PC-9 (cell line): ENCODE measurements around the gene TBPL1. TPM values are rescaled to one million over a fixed set of nuclear protein-coding genes. Genes with fewer than 3 reads are reported as not detected.

ENCODE experiments used
- BruUV-seq: library from RNA; stranded (reverse); fragments of 400-500 nt; replicated peaks from 2 replicates; lab custom pipeline; 2021; lab: Mats Ljungman, UMichigan
- CTCF ChIA-PET: fragments of 300-600 bp; sonication (Branson Sonifier 250); formaldehyde crosslinking; loops from one replicate; lab custom pipeline; 2022; ENCODE audit warnings: antibody characterized with exemption; lab: Charles Lee
- POLR2A ChIA-PET: fragments of 300-600 bp; sonication (Branson Sonifier 250); formaldehyde crosslinking; loops from one replicate; lab custom pipeline; 2022; ENCODE audit warnings: antibody characterized with exemption; ENCODE audit not compliant: unreplicated experiment; lab: Charles Lee
- DNase-seq, 2 experiments: peaks; one replicate each; pipeline versions ENCODE4 v3.0.0 to v3.0.0-alpha.2; 2015 to 2022; ENCODE audit warnings: mixed read lengths in 1 of 2
- H2AFZ ChIP-seq: fragments of 200-600 bp; sonication (generic); 2 replicates; pipeline ENCODE4 v1.8.1; 2017; ENCODE audit warnings: antibody characterized with exemption
- H3F3A ChIP-seq: fragments of 200-600 bp; sonication (generic); 2 replicates; pipeline ENCODE4 v1.8.1; 2017; ENCODE audit warnings: antibody characterized with exemption, mild to moderate bottlenecking, low read depth; ENCODE audit not compliant: insufficient read depth
- H3K27ac ChIP-seq: fragments of 200-600 bp; sonication (generic); 2 replicates; pipeline ENCODE4 v1.6.1; 2016; ENCODE audit warnings: mixed run types
- H3K27me3 ChIP-seq: fragments of 200-600 bp; sonication (generic); 2 replicates; pipeline ENCODE4 v1.6.1; 2016; ENCODE audit warnings: low read depth, mixed run types; ENCODE audit not compliant: insufficient read depth
- H3K36me3 ChIP-seq: fragments of 200-600 bp; sonication (generic); 2 replicates; pipeline ENCODE4 v1.6.1; 2016; ENCODE audit warnings: low read depth, mixed run types
- H3K4me1 ChIP-seq: fragments of 200-600 bp; sonication (generic); replicated peaks from 2 replicates; pipeline ENCODE4 v1.6.1; 2016; ENCODE audit warnings: mixed run types; ENCODE audit not compliant: insufficient read depth
- H3K4me2 ChIP-seq: fragments of 200-600 bp; sonication (generic); 2 replicates; pipeline ENCODE4 v1.6.1; 2017; ENCODE audit warnings: mixed run types
- H3K4me3 ChIP-seq: fragments of 200-600 bp; sonication (generic); 2 replicates; pipeline ENCODE4 v1.6.1; 2016; ENCODE audit warnings: mixed run types
- H3K79me2 ChIP-seq: fragments of 200-600 bp; sonication (generic); 2 replicates; pipeline ENCODE4 v1.6.1; 2017; ENCODE audit warnings: low read depth, mixed run types
- H3K9me2 ChIP-seq: fragments of 200-600 bp; sonication (generic); 2 replicates; pipeline ENCODE4 v1.8.1; 2017; ENCODE audit warnings: mild to moderate bottlenecking; ENCODE audit not compliant: insufficient read depth
- H3K9me3 ChIP-seq: fragments of 200-600 bp; sonication (generic); 2 replicates; pipeline ENCODE4 v1.8.1; 2016; ENCODE audit warnings: low read depth; ENCODE audit not compliant: insufficient read depth
- H4K20me1 ChIP-seq: fragments of 200-600 bp; sonication (generic); 2 replicates; pipeline ENCODE4 v1.8.1; 2017; ENCODE audit not compliant: insufficient read depth
- EZH2 ChIP-seq: fragments of 200-600 bp; sonication (generic); IDR thresholded peaks from 2 replicates; pipeline ENCODE4 v1.8.0; 2017; ENCODE audit warnings: antibody characterized with exemption, low read depth
- intact Hi-C: fragments of 100-400 bp; cut with micrococcal nuclease; formaldehyde crosslinking; loops from one replicate; pipeline ENCODE4 v1.10.0; 2022; ENCODE audit not compliant: unreplicated experiment
- total RNA-seq: library from RNA; stranded (reverse); gene quantifications from 2 replicates; pipeline ENCODE4 v1.2.3, GENCODE V29; 2021
- TF ChIP-seq, protein P1 (sequence below): fragments of 200-600 bp; sonication (generic); conservative IDR thresholded peaks from 2 replicates; pipeline ENCODE4 v1.6.1; 2017; ENCODE audit warnings: mixed run types, antibody characterized with exemption, mild to moderate bottlenecking, moderate library complexity

TBPL1 gene
- total RNA-seq, 1 experiment from 2014 or later, result 21.7 TPM

DNA sequence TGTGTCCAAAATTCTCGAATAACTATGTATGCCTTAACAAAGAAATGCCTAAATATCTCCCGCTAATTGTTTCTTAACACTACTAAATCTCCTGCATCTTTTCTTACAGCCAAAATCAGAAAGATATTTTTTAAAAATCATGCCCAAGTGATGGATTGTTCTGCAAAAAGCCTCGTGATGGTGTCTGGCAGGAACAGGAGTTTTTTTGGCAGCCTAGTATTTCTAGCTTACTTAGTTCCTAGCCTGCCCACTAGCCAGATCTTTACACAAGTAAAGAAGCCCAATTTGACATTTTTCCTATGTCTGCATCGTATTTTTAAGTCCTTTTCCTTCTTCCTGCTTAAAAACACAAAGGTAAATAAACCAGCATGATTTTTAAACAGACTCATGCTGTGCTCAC is 67.9 kb downstream of the TBPL1 start:
- H3K36me3 ChIP-seq, result no peaks in the 10 kb centered on the region
- peaks cover 27% of the 10 kb centered on the region for H3K4me1 ChIP-seq
- no TSS peak for BruUV-seq
- peaks cover 7% of the 10 kb centered on the region; the same call in 1 of the 2 replicates for H3F3A ChIP-seq
- no peak overlapping the region for H3K27ac ChIP-seq
- H3K9me2 ChIP-seq, result no peaks in the 10 kb centered on the region
- H3K4me3 ChIP-seq, result no peak overlapping the region
- H3K27me3 ChIP-seq, result no peaks in the 10 kb centered on the region
- no peak for DNase-seq
- no peak overlapping the region for H2AFZ ChIP-seq
- H3K4me2 ChIP-seq, result no peak overlapping the region
- TF ChIP-seq EZH2, result no peak
- TF ChIP-seq, protein P1, sequence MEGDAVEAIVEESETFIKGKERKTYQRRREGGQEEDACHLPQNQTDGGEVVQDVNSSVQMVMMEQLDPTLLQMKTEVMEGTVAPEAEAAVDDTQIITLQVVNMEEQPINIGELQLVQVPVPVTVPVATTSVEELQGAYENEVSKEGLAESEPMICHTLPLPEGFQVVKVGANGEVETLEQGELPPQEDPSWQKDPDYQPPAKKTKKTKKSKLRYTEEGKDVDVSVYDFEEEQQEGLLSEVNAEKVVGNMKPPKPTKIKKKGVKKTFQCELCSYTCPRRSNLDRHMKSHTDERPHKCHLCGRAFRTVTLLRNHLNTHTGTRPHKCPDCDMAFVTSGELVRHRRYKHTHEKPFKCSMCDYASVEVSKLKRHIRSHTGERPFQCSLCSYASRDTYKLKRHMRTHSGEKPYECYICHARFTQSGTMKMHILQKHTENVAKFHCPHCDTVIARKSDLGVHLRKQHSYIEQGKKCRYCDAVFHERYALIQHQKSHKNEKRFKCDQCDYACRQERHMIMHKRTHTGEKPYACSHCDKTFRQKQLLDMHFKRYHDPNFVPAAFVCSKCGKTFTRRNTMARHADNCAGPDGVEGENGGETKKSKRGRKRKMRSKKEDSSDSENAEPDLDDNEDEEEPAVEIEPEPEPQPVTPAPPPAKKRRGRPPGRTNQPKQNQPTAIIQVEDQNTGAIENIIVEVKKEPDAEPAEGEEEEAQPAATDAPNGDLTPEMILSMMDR, result no peak
- no peaks in the 10 kb centered on the region for H3K79me2 ChIP-seq
- no peaks in the 10 kb centered on the region for H4K20me1 ChIP-seq
- intact Hi-C loops, result no loop called here
- CTCF ChIA-PET, result no interaction called here
- POLR2A ChIA-PET, result no interaction called here
- H3K9me3 ChIP-seq, result no peaks in the 10 kb centered on the region

DNA sequence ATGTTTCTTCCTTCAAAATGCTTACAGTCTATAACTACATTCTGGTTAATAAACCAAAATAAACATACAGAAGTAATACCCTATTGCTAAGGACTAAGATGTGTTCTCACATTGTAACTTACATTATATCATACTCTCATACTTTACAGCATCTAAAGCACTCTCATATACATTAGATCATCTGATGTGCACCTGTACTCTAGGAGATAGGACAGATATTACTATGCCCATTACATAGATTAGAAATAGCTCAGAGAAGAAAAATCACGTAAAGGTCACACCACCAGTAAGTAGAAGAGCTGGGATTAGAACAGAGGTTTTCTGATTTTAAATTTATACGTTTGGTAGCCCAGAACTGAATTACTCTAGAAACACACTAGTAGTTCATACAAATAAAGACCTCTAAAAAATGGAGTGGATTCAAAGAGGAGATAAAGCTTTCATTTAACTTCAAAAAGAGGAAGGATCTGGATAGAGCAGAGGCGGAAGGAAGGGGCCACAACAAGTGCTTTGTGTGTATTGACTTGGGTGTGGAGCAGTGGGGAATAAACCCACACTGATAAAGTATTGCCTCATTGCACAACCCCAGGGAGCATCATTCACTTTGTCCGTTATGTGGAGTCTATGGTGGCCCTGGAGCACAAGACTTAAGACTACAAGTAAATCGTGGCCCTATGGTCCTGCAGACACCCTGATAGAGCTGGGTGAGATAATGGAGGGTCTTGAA is 68.5 kb downstream of the TBPL1 start:
- no peaks in the 10 kb centered on the region for H3K79me2 ChIP-seq
- BruUV-seq, result no TSS peak
- POLR2A ChIA-PET, result no interaction called here
- H3K4me2 ChIP-seq, result no peak overlapping the region
- TF ChIP-seq, protein P1, result no peak
- TF ChIP-seq EZH2, result no peak
- H3K9me3 ChIP-seq, result no peaks in the 10 kb centered on the region
- H3K4me1 ChIP-seq, result peaks cover 29% of the 10 kb centered on the region
- H3K27ac ChIP-seq, result no peak overlapping the region
- intact Hi-C loops, result no loop called here
- no peaks in the 10 kb centered on the region for H3K9me2 ChIP-seq
- H4K20me1 ChIP-seq, result no peaks in the 10 kb centered on the region
- no peak overlapping the region for H2AFZ ChIP-seq
- H3F3A ChIP-seq, result peaks cover 7% of the 10 kb centered on the region; the same call in 1 of the 2 replicates
- no peak overlapping the region for H3K4me3 ChIP-seq
- CTCF ChIA-PET, result interaction anchor here (0.7 kb wide), 1 partner anchor 1101 kb away, joined by 3 read pairs; no protein-coding TSS in a partner anchor
- no peaks in the 10 kb centered on the region for H3K36me3 ChIP-seq
- no peak for DNase-seq
- H3K27me3 ChIP-seq, result no peaks in the 10 kb centered on the region

DNA sequence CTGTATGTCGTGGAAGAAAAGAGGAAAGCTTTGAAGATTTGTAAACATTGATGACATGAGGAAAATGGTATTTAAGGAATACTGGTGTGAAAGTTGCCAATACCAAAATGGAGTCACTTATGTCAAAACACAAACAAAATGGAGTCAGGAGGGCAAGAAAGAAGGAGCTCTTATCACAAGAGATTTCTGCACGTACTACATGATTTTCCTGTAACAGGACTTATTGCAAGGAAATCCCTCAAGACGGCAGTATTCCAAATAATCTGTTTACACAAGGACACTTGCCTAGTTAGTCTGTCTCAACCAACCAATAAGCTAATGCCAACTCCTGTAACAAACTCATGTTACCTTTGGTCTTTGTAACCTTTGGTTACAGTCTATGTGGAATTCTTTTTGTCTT is 69.6 kb downstream of the TBPL1 start:
- H3K9me2 ChIP-seq, result no peaks in the 10 kb centered on the region
- intact Hi-C loops, result no loop called here
- peaks cover 7% of the 10 kb centered on the region; the same call in 1 of the 2 replicates for H3F3A ChIP-seq
- H3K4me3 ChIP-seq, result no peak overlapping the region
- H4K20me1 ChIP-seq, result no peaks in the 10 kb centered on the region
- no peak for DNase-seq
- no peak overlapping the region for H3K4me2 ChIP-seq
- TF ChIP-seq, protein P1, result no peak
- TF ChIP-seq EZH2, result no peak
- POLR2A ChIA-PET, result no interaction called here
- no peak overlapping the region for H2AFZ ChIP-seq
- H3K27me3 ChIP-seq, result no peaks in the 10 kb centered on the region
- no peaks in the 10 kb centered on the region for H3K79me2 ChIP-seq
- H3K27ac ChIP-seq, result no peak overlapping the region
- H3K36me3 ChIP-seq, result no peaks in the 10 kb centered on the region
- peaks cover 24% of the 10 kb centered on the region for H3K4me1 ChIP-seq
- H3K9me3 ChIP-seq, result peaks cover 5% of the 10 kb centered on the region; the same call in 1 of the 2 replicates
- CTCF ChIA-PET, result interaction anchor here (0.7 kb wide), 1 partner anchor 1099 kb away, joined by 3 read pairs; no protein-coding TSS in a partner anchor
- BruUV-seq, result no TSS peak
